GM13976 (cell line): ENCODE measurements around the gene MED22.
"Not testable (repeated sequence)": the region's sequence is repeated elsewhere in the genome, so short reads cannot be mapped to it uniquely, and the experiment has no call there.

Experiments
- DNase-seq: peaks from one replicate; pipeline ENCODE4 v3.0.0; 2012; ENCODE audit warnings: low spot score
- CTCF ChIP-seq: IDR thresholded peaks from 2 replicates; pipeline ENCODE4 v1.5.1; 2012; ENCODE audit warnings: borderline replicate concordance, mild to moderate bottlenecking; ENCODE audit not compliant: insufficient read depth; ENCODE audit errors: extremely low read depth, missing control alignments, control extremely low read depth
- in situ Hi-C: fragments of 300-500 bp; cut with MboI; formaldehyde crosslinking; loops from one replicate; pipeline ENCODE4 v1.12.0; 2022; ENCODE audit warnings: low sequenced_read_pairs, mixed read lengths, inconsistent platforms; ENCODE audit not compliant: unreplicated experiment

Gene MED22

GRCh38 chr9:133327834-133328484 is 20.0 kb downstream of the MED22 start:
- in situ Hi-C loops, result no loop called here
- no peak for TF ChIP-seq CTCF
- DNase-seq, result no peak

GRCh38 chr9:133327021-133327420 is 20.9 kb downstream of the MED22 start:
- DNase-seq, in situ Hi-C loops: not testable (repeated sequence)

- no peak for DNase-seq
- in situ Hi-C loops, result no loop called here
- TF ChIP-seq CTCF, result no peak
Measured at GRCh38 chr9:133323991-133324703, 23.8 kb downstream of the MED22 start.

GRCh38 chr9:133323211-133323610 is 24.7 kb downstream of the MED22 start:
- no peak for DNase-seq
- no peak for TF ChIP-seq CTCF
- in situ Hi-C loops, result no loop called here

- DNase-seq, result no peak
- TF ChIP-seq CTCF, result no peak
- in situ Hi-C loops, result no loop called here
Measured at GRCh38 chr9:133322701-133323100, 25.2 kb downstream of the MED22 start.

- no peak for DNase-seq
- in situ Hi-C loops, result no loop called here
- TF ChIP-seq CTCF, result no peak
Measured at GRCh38 chr9:133321411-133321935, 26.5 kb downstream of the MED22 start.

- TF ChIP-seq CTCF, result no peak
- in situ Hi-C loops, result no loop called here
- DNase-seq, result no peak
Measured at GRCh38 chr9:133320421-133320881, 27.5 kb downstream of the MED22 start.

GRCh38 chr9:133317551-133317950 is 30.4 kb downstream of the MED22 start:
- in situ Hi-C loops, DNase-seq: not testable (repeated sequence)
